ENCODE results near the gene SLC1A2.

The SLC1A2 gene

DNA sequence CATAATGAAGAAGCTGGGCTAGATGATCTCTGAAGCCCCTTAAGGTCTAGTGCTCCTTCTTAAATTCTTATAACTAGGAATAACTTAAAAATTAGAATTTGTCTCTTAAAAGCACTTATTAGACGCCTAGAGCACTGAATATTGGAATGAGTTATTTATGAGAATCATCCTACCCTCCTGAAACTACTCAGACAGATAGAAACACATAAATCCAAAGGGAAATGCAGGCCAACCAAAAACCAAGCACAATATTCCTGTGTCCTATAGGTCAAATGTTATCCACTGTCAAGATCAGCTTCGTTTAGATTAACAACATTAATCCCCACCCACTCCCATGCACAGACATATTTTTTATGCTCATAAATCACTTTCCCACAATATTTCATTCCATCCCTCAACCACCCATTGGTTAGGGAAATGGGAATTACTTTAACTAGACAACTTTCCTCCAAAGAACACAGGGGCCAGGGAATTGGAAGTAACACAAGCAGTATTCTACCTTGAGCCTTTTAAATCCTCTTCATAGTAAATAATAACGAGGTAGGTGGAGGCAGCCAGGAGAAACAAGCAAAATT, 193.3 kb downstream of the SLC1A2 start:
- no peaks in the 10 kb centered on the region for H3K9me3 ChIP-seq (ENCODE audit: control insufficient read depth, low read length)
- H3K27me3 ChIP-seq (ENCODE audit: control insufficient read depth, insufficient read depth, low read length), result no peaks in the 10 kb centered on the region
- H3K4me3 ChIP-seq (ENCODE audit: low read length), result no peak overlapping the region
- no peaks in the 10 kb centered on the region for H3K4me1 ChIP-seq (ENCODE audit: control insufficient read depth, insufficient read depth, low read length)
- no peak overlapping the region for H3K9ac ChIP-seq (ENCODE audit: low read length)
- peaks cover 11% of the 10 kb centered on the region for H3K36me3 ChIP-seq (ENCODE audit: control insufficient read depth, insufficient read depth, low read length)

DNA sequence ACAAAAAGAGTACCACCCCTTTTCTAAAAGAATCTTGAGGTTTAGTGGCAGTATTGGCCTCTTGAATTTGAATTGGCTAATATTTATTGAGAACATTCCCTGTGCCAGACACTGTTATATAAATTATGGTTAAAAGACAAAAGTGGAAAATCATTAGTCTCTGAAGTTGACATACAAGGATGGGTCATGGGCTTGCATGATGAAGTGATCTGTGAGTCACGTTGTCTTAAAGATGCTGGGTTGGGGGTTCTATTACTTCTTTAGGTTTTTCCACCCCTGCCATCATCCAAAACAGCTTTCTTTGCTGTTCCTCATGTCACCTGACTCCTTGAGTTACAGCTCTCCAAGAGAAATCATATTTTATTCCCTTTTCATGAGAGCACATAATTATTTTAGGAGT, 195.4 kb downstream of the SLC1A2 start:
- Histone ChIP-seq H3K9ac (ENCODE audit: low read length) (no peak overlapping the region), H3K4me1 (ENCODE audit: control insufficient read depth, insufficient read depth, low read length) (no peaks in the 10 kb centered on the region), H3K36me3 (ENCODE audit: control insufficient read depth, insufficient read depth, low read length) (no peaks in the 10 kb centered on the region), H3K27me3 (ENCODE audit: control insufficient read depth, insufficient read depth, low read length) (no peaks in the 10 kb centered on the region), H3K9me3 (ENCODE audit: control insufficient read depth, low read length) (no peaks in the 10 kb centered on the region), H3K4me3 (ENCODE audit: low read length) (no peak overlapping the region)

DNA sequence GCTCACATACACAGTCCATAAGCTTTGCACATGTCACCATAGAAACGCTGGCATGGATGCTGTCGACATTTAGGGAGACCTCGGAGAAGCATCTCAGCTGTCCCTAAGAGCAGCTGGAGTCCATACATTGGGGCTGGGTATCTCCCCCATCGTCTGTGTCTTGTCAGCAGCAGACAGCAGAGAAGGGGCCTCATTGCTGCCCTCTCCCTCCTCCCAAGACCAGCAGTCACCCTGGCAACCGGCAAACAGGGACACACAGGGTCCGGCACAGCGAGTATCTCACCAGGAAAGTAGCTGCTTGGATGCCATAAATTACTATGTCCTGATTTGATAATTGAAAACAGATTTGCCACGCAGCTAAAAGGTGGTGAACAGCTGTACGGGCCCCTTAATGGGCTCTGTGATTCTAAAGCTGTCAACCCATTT, 196.0 kb downstream of the SLC1A2 start:
- Histone ChIP-seq H3K4me3 (ENCODE audit: low read length) (no peak overlapping the region), H3K27me3 (ENCODE audit: control insufficient read depth, insufficient read depth, low read length) (no peaks in the 10 kb centered on the region), H3K4me1 (ENCODE audit: control insufficient read depth, insufficient read depth, low read length) (no peaks in the 10 kb centered on the region), H3K36me3 (ENCODE audit: control insufficient read depth, insufficient read depth, low read length) (no peaks in the 10 kb centered on the region), H3K9me3 (ENCODE audit: control insufficient read depth, low read length) (no peaks in the 10 kb centered on the region), H3K9ac (ENCODE audit: low read length) (no peak overlapping the region)

DNA sequence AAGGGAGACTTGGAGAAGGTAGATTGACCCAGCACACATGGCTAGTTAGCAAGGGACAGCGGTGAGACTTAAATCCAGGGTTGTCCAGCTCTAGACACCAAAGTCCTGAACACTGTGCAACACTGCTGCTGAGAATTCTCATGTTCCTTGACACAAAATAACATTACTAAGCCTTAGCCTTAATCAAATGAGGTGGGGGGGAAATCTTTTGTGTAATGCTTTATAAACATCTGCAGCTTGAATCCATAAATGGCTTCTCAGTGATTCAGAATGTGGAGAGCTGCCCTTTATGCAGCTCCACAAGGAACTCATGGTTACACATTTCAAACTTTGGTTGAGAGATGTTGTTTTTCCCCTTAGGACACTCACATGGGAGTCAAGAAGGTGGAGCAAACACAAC, 200.4 kb downstream of the SLC1A2 start:
- Histone ChIP-seq H3K9me3 (ENCODE audit: control insufficient read depth, low read length) (no peaks in the 10 kb centered on the region), H3K9ac (ENCODE audit: low read length) (no peak overlapping the region), H3K4me1 (ENCODE audit: control insufficient read depth, insufficient read depth, low read length) (peaks cover 12% of the 10 kb centered on the region), H3K27me3 (ENCODE audit: control insufficient read depth, insufficient read depth, low read length) (no peaks in the 10 kb centered on the region), H3K4me3 (ENCODE audit: low read length) (no peak overlapping the region), H3K36me3 (ENCODE audit: control insufficient read depth, insufficient read depth, low read length) (no peaks in the 10 kb centered on the region)

DNA sequence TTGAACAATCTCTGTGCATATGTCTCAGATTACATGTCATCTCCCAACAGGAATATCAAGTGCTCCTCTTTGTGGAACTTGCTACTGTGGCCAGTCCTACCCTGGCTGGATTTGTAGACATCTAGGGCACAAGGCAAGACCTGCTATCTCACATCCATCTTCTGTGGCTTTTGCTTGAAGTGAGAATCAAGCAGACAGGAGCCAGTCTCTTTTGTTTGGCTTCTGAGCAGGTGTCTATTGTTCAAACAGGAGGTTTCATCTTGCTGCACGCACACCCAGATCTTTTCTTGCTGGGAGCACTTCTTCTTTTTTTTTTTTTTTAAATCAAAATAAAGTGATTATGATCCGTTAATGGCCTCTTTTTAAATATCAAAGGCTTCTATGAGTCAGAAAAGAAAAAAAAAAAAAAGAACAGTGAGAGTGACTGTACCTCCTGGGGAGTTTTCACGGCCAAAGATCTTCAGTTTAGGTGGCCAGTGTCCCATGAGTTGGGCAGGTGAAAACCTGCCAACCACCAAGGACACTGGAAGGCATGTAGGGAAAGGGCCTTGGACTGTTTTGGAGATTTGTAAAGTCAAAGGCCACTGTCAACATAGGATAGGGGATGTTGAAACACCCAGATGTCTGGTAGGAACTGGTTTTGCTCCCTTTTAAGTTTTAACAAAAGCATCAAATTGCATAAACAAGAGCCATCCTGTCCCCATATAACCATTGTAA, 202.2 kb downstream of the SLC1A2 start:
- Histone ChIP-seq H3K36me3 (ENCODE audit: control insufficient read depth, insufficient read depth, low read length) (no peaks in the 10 kb centered on the region), H3K4me1 (ENCODE audit: control insufficient read depth, insufficient read depth, low read length) (peaks cover 12% of the 10 kb centered on the region)

DNA sequence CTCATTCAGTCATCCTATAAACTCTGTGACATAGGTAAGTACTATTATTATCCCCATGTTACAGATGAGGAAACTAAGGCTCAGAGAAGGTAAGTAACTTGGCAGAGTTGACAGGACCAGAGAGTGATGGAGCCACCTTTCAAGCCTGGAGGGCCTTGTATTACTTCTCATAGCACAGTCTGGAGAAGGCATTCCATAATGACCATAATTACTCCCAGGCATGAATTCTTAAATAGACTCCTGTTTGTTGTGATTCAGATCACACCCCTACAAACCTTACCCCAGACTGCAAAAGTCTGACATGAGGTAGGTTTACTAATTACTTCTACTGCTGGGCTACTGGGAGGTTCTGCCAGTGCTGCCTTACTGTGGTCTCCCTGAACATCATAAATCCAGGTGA, 203.4 kb downstream of the SLC1A2 start:
- Histone ChIP-seq H3K4me1 (ENCODE audit: control insufficient read depth, insufficient read depth, low read length) (peaks cover 12% of the 10 kb centered on the region), H3K27me3 (ENCODE audit: control insufficient read depth, insufficient read depth, low read length) (no peaks in the 10 kb centered on the region), H3K9ac (ENCODE audit: low read length) (no peak overlapping the region), H3K9me3 (ENCODE audit: control insufficient read depth, low read length) (no peaks in the 10 kb centered on the region), H3K36me3 (ENCODE audit: control insufficient read depth, insufficient read depth, low read length) (no peaks in the 10 kb centered on the region), H3K4me3 (ENCODE audit: low read length) (no peak overlapping the region)

More for the DNA sequence above, 202.2 kb downstream of the SLC1A2 start:
- Histone ChIP-seq H3K9ac (ENCODE audit: low read length) (no peak overlapping the region), H3K4me3 (ENCODE audit: low read length) (no peak overlapping the region), H3K9me3 (ENCODE audit: control insufficient read depth, low read length) (no peaks in the 10 kb centered on the region), H3K27me3 (ENCODE audit: control insufficient read depth, insufficient read depth, low read length) (no peaks in the 10 kb centered on the region)

DNA sequence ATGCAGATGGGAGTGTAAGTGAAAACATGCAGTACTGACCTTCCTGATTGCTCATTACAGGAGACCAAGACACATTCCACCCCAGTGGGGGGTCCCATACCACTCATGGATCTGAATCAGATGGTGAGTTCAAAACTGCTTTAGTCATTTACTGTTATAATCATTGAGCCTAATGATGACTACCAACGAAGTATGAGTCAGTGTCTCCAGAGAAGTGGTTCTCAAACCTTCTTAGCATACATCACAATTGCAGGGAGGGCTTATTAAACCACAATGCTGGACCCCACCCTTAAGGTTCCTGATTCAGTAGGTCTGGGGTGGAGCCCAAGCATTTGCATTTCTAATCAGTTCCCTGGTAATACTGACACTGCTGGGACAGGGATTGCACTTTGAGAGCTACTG, 204.6 kb downstream of the SLC1A2 start:
- peaks cover 12% of the 10 kb centered on the region for H3K4me1 ChIP-seq (ENCODE audit: control insufficient read depth, insufficient read depth, low read length)
- no peaks in the 10 kb centered on the region for H3K27me3 ChIP-seq (ENCODE audit: control insufficient read depth, insufficient read depth, low read length)
- H3K4me3 ChIP-seq (ENCODE audit: low read length), result no peak overlapping the region
- H3K36me3 ChIP-seq (ENCODE audit: control insufficient read depth, insufficient read depth, low read length), result no peaks in the 10 kb centered on the region
- H3K9ac ChIP-seq (ENCODE audit: low read length), result no peak overlapping the region
- H3K9me3 ChIP-seq (ENCODE audit: control insufficient read depth, low read length), result no peaks in the 10 kb centered on the region

DNA sequence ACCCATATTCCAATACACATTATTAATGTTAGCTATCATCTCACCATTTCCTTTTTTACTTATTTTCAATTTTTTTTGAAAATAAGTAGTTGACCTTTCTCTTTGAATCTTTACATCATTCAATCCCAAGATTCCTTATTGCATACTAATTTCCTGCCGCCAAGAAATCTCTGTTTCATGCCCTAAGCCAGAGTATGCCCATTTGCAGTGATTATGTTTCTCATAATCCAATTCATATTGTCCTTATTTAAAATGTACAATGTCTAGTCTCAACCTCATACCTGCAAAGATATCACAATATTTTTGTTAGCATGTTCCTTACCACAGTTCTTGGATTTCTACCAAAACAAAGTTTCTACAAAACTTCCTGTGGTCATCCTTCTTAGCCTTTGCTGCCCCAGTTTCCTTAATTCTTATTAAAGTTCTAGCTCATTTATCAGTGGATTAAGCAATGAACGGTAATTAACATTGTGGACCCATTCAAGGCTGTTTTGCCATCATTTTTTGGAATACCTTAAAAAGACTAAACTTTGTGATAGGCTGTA, 205.1 kb downstream of the SLC1A2 start:
- H3K27me3 ChIP-seq (ENCODE audit: control insufficient read depth, insufficient read depth, low read length), result no peaks in the 10 kb centered on the region
- no peak overlapping the region for H3K4me3 ChIP-seq (ENCODE audit: low read length)
- no peak overlapping the region for H3K9ac ChIP-seq (ENCODE audit: low read length)
- H3K36me3 ChIP-seq (ENCODE audit: control insufficient read depth, insufficient read depth, low read length), result no peaks in the 10 kb centered on the region
- H3K4me1 ChIP-seq (ENCODE audit: control insufficient read depth, insufficient read depth, low read length), result peaks cover 12% of the 10 kb centered on the region
- H3K9me3 ChIP-seq (ENCODE audit: control insufficient read depth, low read length), result no peaks in the 10 kb centered on the region

DNA sequence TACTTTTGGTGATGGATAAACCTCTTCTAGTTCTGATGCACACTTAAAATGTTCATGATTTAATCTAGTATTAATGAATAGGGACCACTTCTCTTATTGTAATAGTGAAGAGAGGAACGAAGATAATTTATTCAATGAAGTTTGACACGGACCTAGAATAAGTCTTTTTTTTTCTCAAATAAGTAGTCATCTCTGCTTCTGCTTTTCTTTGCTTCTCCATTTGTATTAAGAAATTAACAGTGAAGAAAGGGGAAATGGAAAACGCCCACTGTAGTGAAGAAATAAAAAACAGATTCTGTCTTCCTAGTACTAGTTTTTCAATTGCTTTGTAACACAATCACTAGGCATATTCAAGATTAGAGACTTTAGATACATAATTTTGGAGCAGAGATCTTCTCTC, 207.4 kb downstream of the SLC1A2 start:
- Histone ChIP-seq H3K9ac (ENCODE audit: low read length) (no peak overlapping the region), H3K27me3 (ENCODE audit: control insufficient read depth, insufficient read depth, low read length) (no peaks in the 10 kb centered on the region), H3K4me1 (ENCODE audit: control insufficient read depth, insufficient read depth, low read length) (peaks cover 12% of the 10 kb centered on the region), H3K9me3 (ENCODE audit: control insufficient read depth, low read length) (no peaks in the 10 kb centered on the region), H3K36me3 (ENCODE audit: control insufficient read depth, insufficient read depth, low read length) (no peaks in the 10 kb centered on the region), H3K4me3 (ENCODE audit: low read length) (no peak overlapping the region)

DNA sequence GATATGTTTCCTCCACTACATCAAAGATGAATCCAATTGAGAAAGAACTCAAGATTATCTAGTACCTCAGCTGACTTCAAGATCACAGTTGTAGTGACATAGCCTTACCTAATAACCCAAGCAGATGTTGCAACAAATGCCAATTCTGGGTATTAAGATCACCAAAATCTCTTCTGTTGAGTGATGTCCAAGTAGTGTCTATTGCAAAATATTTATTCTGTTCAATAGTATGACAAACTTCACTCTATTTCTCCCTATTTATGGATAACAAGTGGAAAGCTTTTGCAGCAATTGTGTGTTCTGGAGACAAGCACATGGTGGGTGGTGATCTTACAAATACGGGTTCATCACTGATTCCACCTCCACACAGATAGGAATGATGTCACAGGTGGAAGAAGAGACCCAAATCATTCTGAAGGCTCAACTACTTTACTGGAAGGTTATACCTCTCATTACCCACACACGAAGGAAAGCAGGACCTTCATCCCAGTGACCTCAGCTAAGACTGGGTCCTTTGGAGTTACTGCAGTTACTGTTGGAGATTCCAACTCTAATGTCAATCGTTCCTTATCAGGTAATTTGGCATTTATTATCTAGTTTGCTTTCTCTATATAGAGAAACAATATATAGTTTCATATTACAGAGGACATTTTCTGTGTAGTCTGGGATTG, 208.3 kb downstream of the SLC1A2 start:
- Histone ChIP-seq H3K4me1 (ENCODE audit: control insufficient read depth, insufficient read depth, low read length) (peaks cover 12% of the 10 kb centered on the region), H3K9ac (ENCODE audit: low read length) (no peak overlapping the region), H3K27me3 (ENCODE audit: control insufficient read depth, insufficient read depth, low read length) (no peaks in the 10 kb centered on the region), H3K9me3 (ENCODE audit: control insufficient read depth, low read length) (no peaks in the 10 kb centered on the region), H3K36me3 (ENCODE audit: control insufficient read depth, insufficient read depth, low read length) (no peaks in the 10 kb centered on the region), H3K4me3 (ENCODE audit: low read length) (no peak overlapping the region)

DNA sequence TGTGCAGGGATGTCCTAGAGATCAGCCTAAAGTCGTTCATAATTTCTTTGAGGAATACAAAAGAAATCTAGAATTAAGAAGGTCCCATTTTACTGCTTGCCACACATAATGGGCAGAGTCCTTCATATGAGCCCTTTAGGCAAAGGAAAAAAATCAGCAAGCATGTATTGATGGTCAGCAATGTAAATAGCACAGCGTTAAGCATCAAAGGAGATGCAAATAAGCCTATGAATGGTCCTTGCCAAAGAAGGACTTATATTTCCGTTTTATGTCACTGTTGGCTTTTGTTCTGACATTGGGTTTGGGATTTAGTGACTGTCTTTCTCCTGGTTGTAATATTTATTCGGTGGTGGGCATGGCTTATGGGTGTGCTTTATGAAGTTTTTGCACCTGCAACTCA, 210.6 kb downstream of the SLC1A2 start:
- no peaks in the 10 kb centered on the region for H3K4me1 ChIP-seq (ENCODE audit: control insufficient read depth, insufficient read depth, low read length)
- no peaks in the 10 kb centered on the region for H3K27me3 ChIP-seq (ENCODE audit: control insufficient read depth, insufficient read depth, low read length)
- H3K9me3 ChIP-seq (ENCODE audit: control insufficient read depth, low read length), result no peaks in the 10 kb centered on the region
- H3K36me3 ChIP-seq (ENCODE audit: control insufficient read depth, insufficient read depth, low read length), result no peaks in the 10 kb centered on the region
- H3K4me3 ChIP-seq (ENCODE audit: low read length), result no peak overlapping the region
- H3K9ac ChIP-seq (ENCODE audit: low read length), result no peak overlapping the region

Data from mucosa of stomach (tissue), 1 donor.